Activated naive CD8-positive, alpha-beta T cell (primary cell): Measurements from ENCODE around the gene CPA1.

Source experiments
- H3K27ac Mint-ChIP-seq: one replicate; pipeline ENCODE4 v1.8.0; 2021; ENCODE audit warnings: mixed read lengths
- H3K27me3 Mint-ChIP-seq: one replicate; pipeline ENCODE4 v1.8.0; 2021; ENCODE audit warnings: mixed read lengths
- H3K36me3 Mint-ChIP-seq: one replicate; pipeline ENCODE4 v1.8.0; 2021; ENCODE audit warnings: mixed read lengths
- H3K4me1 Mint-ChIP-seq: one replicate; pipeline ENCODE4 v1.8.0; 2021; ENCODE audit warnings: low read depth, mixed read lengths
- H3K4me3 Mint-ChIP-seq: one replicate; pipeline ENCODE4 v1.8.0; 2021; ENCODE audit warnings: mild to moderate bottlenecking, mixed read lengths
- H3K9me3 Mint-ChIP-seq: one replicate; pipeline ENCODE4 v1.8.0; 2021; ENCODE audit warnings: low read depth, mixed read lengths

Gene CPA1

GRCh38 chr7:130433301-130433700 lies 53.0 kb downstream of the CPA1 start:
- Mint-ChIP-seq H3K36me3 (peaks cover 8% of the 10 kb centered on the region), H3K27me3 (no peaks in the 10 kb centered on the region), H3K4me3 (no peak overlapping the region), H3K9me3 (no peaks in the 10 kb centered on the region), H3K27ac (no peak overlapping the region), H3K4me1 (peaks cover 18% of the 10 kb centered on the region)

DNA sequence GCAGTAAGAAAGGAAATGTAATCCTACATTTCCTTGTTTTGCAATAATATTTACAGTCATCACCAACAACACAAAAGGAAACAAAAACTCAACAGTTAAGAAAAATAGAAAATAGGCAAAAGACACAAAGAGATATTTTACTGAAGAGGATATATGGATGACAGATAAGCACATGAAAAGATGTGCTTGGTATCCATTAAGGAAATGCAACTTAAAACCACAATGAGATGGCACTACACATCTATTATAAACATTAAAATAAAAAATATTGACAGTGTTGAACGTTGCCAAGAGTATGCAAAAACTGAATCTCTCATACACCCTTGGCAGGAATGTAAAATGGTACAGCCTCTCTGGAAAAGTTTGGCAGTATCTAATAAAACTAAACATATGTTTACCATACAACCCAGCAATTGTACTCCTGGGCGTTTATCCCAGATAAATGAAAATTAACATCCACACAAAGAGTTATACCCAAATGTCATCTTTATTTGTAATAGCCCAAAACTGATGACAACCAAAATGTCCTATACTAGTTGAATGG lies 55.1 kb downstream of the CPA1 start:
- no peaks in the 10 kb centered on the region for H3K27me3 Mint-ChIP-seq
- H3K36me3 Mint-ChIP-seq = peaks cover 4% of the 10 kb centered on the region
- H3K4me3 Mint-ChIP-seq = no peak overlapping the region
- H3K4me1 Mint-ChIP-seq = peaks cover 35% of the 10 kb centered on the region
- peak overlapping the region; percentile 75 for H3K27ac Mint-ChIP-seq
- no peaks in the 10 kb centered on the region for H3K9me3 Mint-ChIP-seq

DNA sequence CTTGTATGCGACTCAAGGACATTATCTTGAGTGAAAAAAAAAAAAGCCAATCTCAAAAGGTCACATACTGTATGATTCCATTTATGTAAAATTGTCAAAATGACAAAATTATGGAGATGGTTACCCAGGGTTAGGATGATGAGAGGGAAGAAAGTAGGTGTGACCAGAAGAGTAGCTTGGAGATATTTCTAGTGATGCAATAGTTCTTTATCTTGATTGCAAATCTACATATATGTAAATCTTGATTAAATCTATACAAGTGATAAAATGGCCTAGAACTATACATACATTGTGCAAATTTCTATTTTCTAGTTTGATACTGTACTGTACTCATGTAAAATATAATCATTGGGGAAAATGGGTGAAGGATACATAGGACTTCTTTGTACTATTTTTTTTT lies 56.0 kb downstream of the CPA1 start:
- peak overlapping the region; percentile 11 for H3K4me3 Mint-ChIP-seq
- H3K36me3 Mint-ChIP-seq = peaks cover 4% of the 10 kb centered on the region
- no peak overlapping the region for H3K27ac Mint-ChIP-seq
- H3K27me3 Mint-ChIP-seq = no peaks in the 10 kb centered on the region
- peaks cover 41% of the 10 kb centered on the region for H3K4me1 Mint-ChIP-seq
- no peaks in the 10 kb centered on the region for H3K9me3 Mint-ChIP-seq
